HL-60 (cell line): ENCODE data around the gene UTP3.

Experiments used
- CTCF ChIP-seq: IDR thresholded peaks from one replicate; pipeline ENCODE4 v1.5.1; 2011; ENCODE audit warnings: low read length, control low read depth, inconsistent platforms; ENCODE audit not compliant: insufficient read depth
- GABPA ChIP-seq: IDR thresholded peaks from 2 replicates; pipeline ENCODE4 v1.6.1; 2012; ENCODE audit warnings: low read depth
- POLR2AphosphoS5 ChIP-seq: IDR thresholded peaks from 2 replicates; pipeline ENCODE4 v1.6.1; 2012; ENCODE audit warnings: low read depth

- TF ChIP-seq POLR2AphosphoS5, result no peak
- no peak for TF ChIP-seq CTCF
- TF ChIP-seq GABPA, result no peak
These were observed 23.8 kb downstream of the UTP3 start for GRCh38 chr4:70712150-70712549.
